A549 (cell line): ENCODE results near the gene DOCK1. TPM values are rescaled to one million over a fixed set of nuclear protein-coding genes. Genes with fewer than 3 reads are reported as not detected.
"Not testable (repeated sequence)": the region's sequence is repeated elsewhere in the genome, so short reads cannot be mapped to it uniquely, and the experiment has no call there.

Experiments
- ATAC-seq, 2 experiments: fragments of 200-7000 bp in 1 of 2; fragments of >200 bp in 1 of 2; cut with Nextera tagmentation in 1 of 2; cut with Tn5 transposase in 1 of 2; 3 replicates each; pipeline versions ENCODE4 v1.8.0 to v1.9.1; 2018 to 2020; ENCODE audit warnings: mild to moderate bottlenecking in 1 of 2, moderate library complexity in 1 of 2
- CTCF ChIA-PET: fragments of 300-600 bp; sonication (Branson Sonifier 250); formaldehyde crosslinking; extraction: SDS; loops from one replicate; lab custom pipeline; 2021; ENCODE audit warnings: antibody characterized with exemption, inconsistent platforms; lab: Yijun Ruan, JAX
- POLR2A ChIA-PET: fragments of 350-600 bp; formaldehyde crosslinking; extraction: SDS; loops from one replicate; lab custom pipeline; 2021; ENCODE audit warnings: antibody characterized with exemption, inconsistent platforms; lab: Yijun Ruan, JAX
- DNase-seq, 2 experiments: peaks; one replicate each; pipeline versions ENCODE4 v3.0.0 to v3.0.0-alpha.2; 2011 to 2016; ENCODE audit warnings: low read depth in 1 of 2, low spot score in 1 of 2
- FAIRE-seq: peaks from 2 replicates; lab custom pipeline; 2011; peaks lifted over from hg19 to GRCh38; lab: Jason Lieb, UNC
- H3K27ac ChIP-seq, 2 experiments: fragments of >200 bp; sonication (Bioruptor Twin); formaldehyde crosslinking; 3 replicates each; pipeline ENCODE4 v1.5.1; 2016 to 2017
- H3K4me1 ChIP-seq: fragments of >200 bp; sonication (Bioruptor Twin); formaldehyde crosslinking; 3 replicates; pipeline ENCODE4 v1.6.1; 2016
- H3K4me2 ChIP-seq: fragments of >200 bp; sonication (Bioruptor Twin); formaldehyde crosslinking; 3 replicates; pipeline ENCODE4 v1.6.1; 2016
- H3K4me3 ChIP-seq: fragments of >200 bp; sonication (Bioruptor Twin); formaldehyde crosslinking; 3 replicates; pipeline ENCODE4 v1.5.1; 2016
- H3K9me3 ChIP-seq: fragments of >200 bp; sonication (Bioruptor Twin); formaldehyde crosslinking; 3 replicates; pipeline ENCODE4 v1.6.1; 2016
- ESRRA ChIP-seq: fragments of 150-350 bp; IDR thresholded peaks from 2 replicates; pipeline ENCODE4 v1.6.1; 2014; ENCODE audit warnings: mild to moderate bottlenecking, low read length, borderline replicate concordance
- FOSL2 ChIP-seq, 2 experiments: fragments of 450-650 bp in 1 of 2; fragments of >200 bp in 1 of 2; sonication (Bioruptor Twin) in 1 of 2; formaldehyde crosslinking; IDR thresholded peaks; 2 replicates each; pipeline versions ENCODE4 v1.5.0 to v1.6.1; 2016 to 2020; ENCODE audit warnings: mild to moderate bottlenecking in 1 of 2, moderate library complexity in 1 of 2
- HDAC2 ChIP-seq: fragments of 200-600 bp; sonication (generic); IDR thresholded peaks from 2 replicates; pipeline ENCODE4 v1.6.1; 2016
- HOXB5 ChIP-seq: fragments of 250-450 bp; sonication (Bioruptor Pico); IDR thresholded peaks from 2 replicates; pipeline ENCODE4 v1.5.0; 2020; ENCODE audit warnings: mild to moderate bottlenecking, moderate library complexity
- KDM1A ChIP-seq: fragments of 200-600 bp; sonication (generic); IDR thresholded peaks from 2 replicates; pipeline ENCODE4 v1.6.1; 2016; ENCODE audit warnings: low read depth, mild to moderate bottlenecking
- MAZ ChIP-seq: fragments of 150-350 bp; IDR thresholded peaks from 2 replicates; pipeline ENCODE4 v1.6.1; 2014; ENCODE audit warnings: antibody characterized with exemption, low read depth, low read length, borderline replicate concordance
- NFE2L2 ChIP-seq: fragments of 150-350 bp; conservative IDR thresholded peaks from 2 replicates; pipeline ENCODE4 v1.6.1; 2014; ENCODE audit warnings: low read length
- NPAS2 ChIP-seq: fragments of 250-450 bp; sonication (Bioruptor Pico); IDR thresholded peaks from 2 replicates; pipeline ENCODE4 v1.8.0; 2022; ENCODE audit warnings: mild to moderate bottlenecking, moderate library complexity, borderline replicate concordance
- PHF8 ChIP-seq: fragments of 200-600 bp; sonication (generic); IDR thresholded peaks from 2 replicates; pipeline ENCODE4 v1.6.1; 2016; ENCODE audit warnings: low read depth, mild to moderate bottlenecking, antibody characterized with exemption, moderate library complexity, borderline replicate concordance
- RAD21 ChIP-seq, 2 experiments: fragments of >200 bp in 1 of 2; sonication (Bioruptor Twin) in 1 of 2; formaldehyde crosslinking in 1 of 2; IDR thresholded peaks in 1 of 2; conservative IDR thresholded peaks in 1 of 2; 2 replicates in 1 of 2; 3 replicates in 1 of 2; pipeline ENCODE4 v1.6.1; 2012 to 2018; ENCODE audit warnings: inconsistent platforms in 1 of 2
- REST ChIP-seq: fragments of 200-600 bp; sonication (generic); IDR thresholded peaks from 2 replicates; pipeline ENCODE4 v1.6.1; 2016; ENCODE audit warnings: antibody characterized with exemption, mild to moderate bottlenecking, moderate library complexity
- RNF2 ChIP-seq: fragments of 200-600 bp; sonication (generic); IDR thresholded peaks from 2 replicates; pipeline ENCODE4 v1.6.1; 2016; ENCODE audit warnings: low read depth, mild to moderate bottlenecking, antibody characterized with exemption, moderate library complexity, borderline replicate concordance
- SMC3 ChIP-seq: fragments of >200 bp; sonication (Bioruptor Twin); formaldehyde crosslinking; IDR thresholded peaks from 3 replicates; pipeline ENCODE4 v1.6.1; 2018; ENCODE audit warnings: inconsistent platforms
- ZNF302 ChIP-seq: fragments of 250-450 bp; sonication (Bioruptor Pico); IDR thresholded peaks from 2 replicates; pipeline ENCODE4 v1.9.0; 2021; ENCODE audit warnings: inconsistent platforms, mild to moderate bottlenecking, moderate library complexity
- WGBS: methylation state at CpG from one replicate; pipeline ENCODE4 v1.1.6; 2017; ENCODE audit errors: missing lambda C conversion rate; 5-methylcytosine and 5-hydroxymethylcytosine counted together
- polyA plus RNA-seq, 4 experiments: library from polyadenylated mRNA; depleted of rRNA in 3 of 4; stranded (reverse); fragments of >200 nt; fragmentation: RNase III in 1 of 4; extraction: RNeasy Plus Mini Kit Qiagen cat#74134 plus additional on column Dnase treatment in 1 of 4; gene quantifications; 2 replicates in 3 of 4; 3 replicates in 1 of 4; pipeline ENCODE4 v1.2.3, GENCODE V29; 2011 to 2017
- TF ChIP-seq, protein P1 (sequence below): IDR thresholded peaks from 2 replicates; pipeline ENCODE4 v1.6.1; 2012; ENCODE audit warnings: low read depth, borderline replicate concordance

Gene DOCK1
- polyA plus RNA-seq, 2 of the 4 experiments (the other 2 are of a cell fraction), result 22.6 to 28.2 TPM

DNA sequence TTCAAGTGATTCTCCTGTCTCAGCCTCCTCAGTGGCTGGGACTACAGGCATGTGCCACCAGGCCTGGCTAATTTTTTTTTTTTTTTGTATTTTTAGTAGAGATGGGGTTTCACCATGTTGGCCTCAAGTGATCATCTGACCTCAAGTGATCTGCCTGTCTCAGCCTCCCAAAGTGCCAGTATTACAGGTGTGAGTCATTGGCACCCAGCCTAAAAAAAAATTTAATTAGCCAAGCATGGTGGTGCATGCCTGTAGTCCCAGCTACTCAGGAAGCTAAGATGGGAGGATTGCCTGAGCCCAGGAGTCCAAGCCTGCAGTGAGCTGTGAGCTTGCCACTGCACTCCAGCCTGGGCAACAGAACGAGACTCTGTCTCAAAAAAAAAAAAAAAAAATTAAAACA lies 16.8 kb upstream of the DOCK1 start:
- H3K4me1 ChIP-seq, ATAC-seq, H3K4me2 ChIP-seq, DNase-seq, H3K27ac ChIP-seq, POLR2A ChIA-PET, H3K4me3 ChIP-seq, CTCF ChIA-PET, FAIRE-seq, H3K9me3 ChIP-seq: not testable (repeated sequence)
- WGBS, result 40% methylated on average over 1 of the region's 1 CpG

- TF ChIP-seq FOSL2 (IDR thresholded peaks at IDR 0.05) (no peak), FOSL2 (CRISPR knock-in tag; IDR thresholded peaks at IDR 0.05) (no peak), HOXB5 (CRISPR knock-in tag) (no peak), MAZ (no peak)
- 8% methylated on average over 1 of the region's 1 CpG for WGBS
- Histone ChIP-seq H3K4me3 (no peak overlapping the region), H3K9me3 (no peaks in the 10 kb centered on the region), H3K4me1 (no peaks in the 10 kb centered on the region), H3K4me2 (no peak overlapping the region), H3K27ac (no peak overlapping the region)
- POLR2A ChIA-PET, result no interaction called here
- FAIRE-seq, result peak; percentile 13
- DNase-seq, result no peak
- CTCF ChIA-PET, result interaction anchor here (1.1 kb wide), 1 partner anchor 9 kb away, joined by 3 read pairs; no protein-coding TSS in a partner anchor
- no peak for ATAC-seq
Measured at GRCh38 chr10:126889421-126889820, 15.8 kb upstream of the DOCK1 start.

GRCh38 chr10:126890797-126891196 lies 14.4 kb upstream of the DOCK1 start:
- H3K4me3 ChIP-seq, H3K4me1 ChIP-seq, H3K4me2 ChIP-seq, DNase-seq, POLR2A ChIA-PET, CTCF ChIA-PET, H3K9me3 ChIP-seq, FAIRE-seq, ATAC-seq, H3K27ac ChIP-seq: not testable (repeated sequence)
- whole genome bisulfite sequencing, result 51% methylated on average over 5 of the region's 5 CpGs

- Histone ChIP-seq H3K9me3 (no peaks in the 10 kb centered on the region), H3K27ac (no peak overlapping the region), H3K4me1 (no peaks in the 10 kb centered on the region), H3K4me3 (no peak overlapping the region), H3K4me2 (no peak overlapping the region)
- WGBS, result 46% methylated on average over 13 of the region's 16 CpGs
- no peak for DNase-seq
- ChIA-PET POLR2A (no interaction called here), CTCF (interaction anchor here (0.6 kb wide), 1 partner anchor 29 kb away, joined by 3 read pairs; no protein-coding TSS in a partner anchor)
- TF ChIP-seq ZNF302 (CRISPR knock-in tag) (no peak), ESRRA (no peak), RNF2 (no peak), NPAS2 (CRISPR knock-in tag) (no peak), RAD21 (conservative IDR thresholded peaks at IDR 0.05 in 1 of 2, IDR thresholded peaks at IDR 0.05 in 1 of 2) (no peak)
- FAIRE-seq, result no peak
- ATAC-seq, result no peak
Measured at GRCh38 chr10:126892226-126893175, 12.7 kb upstream of the DOCK1 start.

DNA sequence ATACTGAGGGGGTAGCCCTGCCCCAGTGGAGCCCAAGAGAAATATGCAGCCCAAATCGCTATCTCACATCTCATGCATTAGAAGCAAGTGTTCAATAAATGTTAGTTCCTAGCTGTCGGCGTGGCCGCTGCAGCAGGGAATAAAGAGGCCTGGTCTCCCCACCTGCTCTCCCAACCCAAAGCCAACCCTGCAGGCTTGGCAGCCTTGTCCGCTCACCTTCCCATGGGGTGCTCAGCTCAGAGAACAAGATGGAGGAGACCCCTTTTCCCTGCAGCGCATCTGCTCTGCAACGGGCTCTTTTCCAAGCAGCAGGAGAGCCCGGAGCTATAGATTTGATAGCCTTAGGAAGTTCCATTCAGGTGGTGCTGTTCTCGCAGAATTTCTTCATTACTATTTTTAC lies 12.0 kb upstream of the DOCK1 start:
- Histone ChIP-seq H3K9me3 (no peaks in the 10 kb centered on the region), H3K4me3 (no peak overlapping the region), H3K27ac (no peak overlapping the region), H3K4me2 (no peak overlapping the region), H3K4me1 (no peaks in the 10 kb centered on the region)
- POLR2A ChIA-PET, result no interaction called here
- WGBS, result 77% methylated on average over 9 of the region's 9 CpGs
- CTCF ChIA-PET, result interaction anchor here (0.6 kb wide), 1 partner anchor 29 kb away, joined by 3 read pairs; no protein-coding TSS in a partner anchor
- ATAC-seq (no peak), FAIRE-seq (no peak), DNase-seq (no peak)
- no peak for TF ChIP-seq REST
- TF ChIP-seq NFE2L2, result no peak
- TF ChIP-seq, protein P1, sequence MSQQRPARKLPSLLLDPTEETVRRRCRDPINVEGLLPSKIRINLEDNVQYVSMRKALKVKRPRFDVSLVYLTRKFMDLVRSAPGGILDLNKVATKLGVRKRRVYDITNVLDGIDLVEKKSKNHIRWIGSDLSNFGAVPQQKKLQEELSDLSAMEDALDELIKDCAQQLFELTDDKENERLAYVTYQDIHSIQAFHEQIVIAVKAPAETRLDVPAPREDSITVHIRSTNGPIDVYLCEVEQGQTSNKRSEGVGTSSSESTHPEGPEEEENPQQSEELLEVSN, result no peak
- TF ChIP-seq KDM1A, result no peak
- TF ChIP-seq HDAC2, result no peak
- no peak for TF ChIP-seq SMC3
- no peak for TF ChIP-seq PHF8
